ENCODE measurements around the gene RETNLB. TPM values are rescaled to one million over a fixed set of nuclear protein-coding genes. Genes with fewer than 3 reads are reported as not detected.

RETNLB gene
- total and polyA plus RNA-seq, 9 donors: not detected

DNA sequence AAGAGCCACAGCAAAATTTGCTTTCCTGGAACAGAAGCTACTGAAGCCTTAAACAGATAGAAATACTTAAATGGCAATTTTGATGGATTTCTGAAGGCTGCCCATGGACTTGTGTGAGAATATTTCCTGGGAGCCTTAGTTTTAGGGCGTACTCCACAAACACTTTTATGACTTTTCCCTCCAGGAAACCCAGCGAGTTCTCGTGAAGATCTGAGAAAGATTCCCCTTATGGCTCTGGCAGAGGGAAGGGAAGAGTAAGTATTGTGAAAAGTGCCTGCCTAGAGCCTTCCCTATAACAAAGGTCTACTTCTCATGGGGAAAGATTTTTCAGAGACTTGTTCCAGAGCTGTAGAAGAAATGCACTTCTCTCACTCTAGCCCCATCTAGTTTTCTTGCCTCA lies 34.3 kb upstream of the RETNLB start:
- WGBS, 3 donors: 24 to 36% (median 35%) methylated on average over 3 of the region's 3 CpGs
- TF ChIP-seq EP300 (IDR thresholded peaks at IDR 0.05) (no peak), POLR2A (IDR thresholded peaks at IDR 0.05) (no peak), CTCF (IDR thresholded peaks at IDR 0.05) (no peak)
- Histone ChIP-seq H3K27ac (no peak overlapping the region), H3K36me3 (no peaks in the 10 kb centered on the region), H3K9me3 (no peaks in the 10 kb centered on the region), H3K27me3 (no peaks in the 10 kb centered on the region), H3K4me3 (no peak overlapping the region), H3K4me1 (ENCODE audit: insufficient read depth) (no peaks in the 10 kb centered on the region)
- intact Hi-C loops (cut with DNase I): no loop called here
- DNase-seq: no peak

DNA sequence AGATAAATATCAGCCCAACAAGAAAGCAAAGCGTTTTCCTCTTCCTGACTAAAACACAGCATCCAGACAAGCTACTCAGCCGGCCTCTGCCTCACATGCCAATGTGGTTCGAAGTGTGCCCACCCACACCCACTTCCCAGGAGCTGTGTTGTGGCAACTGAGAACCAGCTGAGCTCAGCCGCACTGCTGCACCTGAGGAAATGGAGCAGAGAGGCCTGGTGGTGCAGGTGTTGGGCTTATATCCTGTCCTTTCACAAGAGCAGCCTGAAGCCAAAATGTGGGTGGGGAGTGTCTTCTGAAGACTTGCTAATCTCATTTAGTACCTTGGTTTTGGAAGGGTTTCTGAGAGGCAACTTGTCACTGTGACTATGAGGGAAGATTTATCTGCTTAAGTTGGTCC lies 23.0 kb upstream of the RETNLB start:
- Histone ChIP-seq H3K9me3 (no peaks in the 10 kb centered on the region), H3K27me3 (no peaks in the 10 kb centered on the region), H3K36me3 (no peaks in the 10 kb centered on the region), H3K27ac (no peak overlapping the region), H3K4me1 (ENCODE audit: insufficient read depth) (no peaks in the 10 kb centered on the region), H3K4me3 (no peak overlapping the region)
- intact Hi-C loops (cut with DNase I): no loop called here
- 78 to 87% (median 86%) methylated on average over 4 of the region's 4 CpGs for WGBS, 3 donors
- no peak for DNase-seq
- no peak for TF ChIP-seq CTCF (IDR thresholded peaks at IDR 0.05)
- TF ChIP-seq EP300 (IDR thresholded peaks at IDR 0.05): no peak
- TF ChIP-seq POLR2A (IDR thresholded peaks at IDR 0.05): no peak

DNA sequence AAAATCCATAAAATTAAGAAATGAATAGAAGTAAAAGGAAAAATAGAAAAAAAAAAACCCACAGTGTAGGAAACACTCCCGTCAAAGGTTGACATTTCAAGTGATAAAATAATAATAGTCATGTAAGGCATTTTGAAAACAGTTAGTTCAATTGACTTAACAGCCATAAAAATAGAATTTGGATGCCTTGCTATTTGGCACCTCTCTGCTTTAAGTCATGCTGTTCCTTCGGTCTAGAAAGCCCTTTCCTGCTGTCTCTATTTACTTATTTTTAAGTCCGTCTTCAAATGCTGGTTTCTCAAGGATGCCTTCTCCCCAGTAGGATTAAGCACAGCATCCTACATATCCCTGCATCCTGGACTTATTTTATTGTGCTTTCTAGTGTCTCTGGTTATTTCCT lies 22.3 kb upstream of the RETNLB start:
- DNase-seq: no peak
- WGBS, 3 donors: 79 to 88% (median 86%) methylated on average over 3 of the region's 3 CpGs

DNA sequence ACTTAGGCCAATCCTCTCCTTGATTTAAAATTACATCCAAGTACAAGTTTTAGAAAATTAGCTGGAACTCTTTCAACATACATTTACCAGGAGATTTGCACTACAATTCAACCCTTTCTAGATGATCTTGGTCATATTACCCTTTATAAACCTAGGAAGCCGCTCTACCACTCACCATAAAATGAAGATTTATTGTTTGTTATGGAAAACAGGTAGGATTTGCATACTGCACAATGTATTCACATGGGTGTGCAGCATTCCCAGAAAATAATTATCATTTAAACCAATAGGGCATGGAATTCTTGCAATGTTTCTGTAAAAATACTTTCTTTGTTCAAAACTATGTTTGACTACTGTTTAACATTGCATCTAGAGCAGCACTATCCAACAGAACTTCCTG lies 18.4 kb upstream of the RETNLB start:
- 74 to 79% (median 75%) methylated on average over 1 of the region's 1 CpG for WGBS, 3 donors
- Histone ChIP-seq H3K9me3 (no peaks in the 10 kb centered on the region), H3K27ac (no peak overlapping the region), H3K4me3 (no peak overlapping the region), H3K36me3 (no peaks in the 10 kb centered on the region), H3K27me3 (no peaks in the 10 kb centered on the region), H3K4me1 (ENCODE audit: insufficient read depth) (no peaks in the 10 kb centered on the region)
- TF ChIP-seq CTCF (IDR thresholded peaks at IDR 0.05) (no peak), EP300 (IDR thresholded peaks at IDR 0.05) (no peak)
- intact Hi-C loops (cut with DNase I): no loop called here
- no peak for DNase-seq

More for the DNA sequence above, 22.3 kb upstream of the RETNLB start:
- no peak for TF ChIP-seq POLR2A (IDR thresholded peaks at IDR 0.05)
- TF ChIP-seq EP300 (IDR thresholded peaks at IDR 0.05): no peak
- TF ChIP-seq CTCF (IDR thresholded peaks at IDR 0.05): no peak
- intact Hi-C loops (cut with DNase I): no loop called here
- H3K4me1 ChIP-seq (ENCODE audit: insufficient read depth): no peaks in the 10 kb centered on the region
- H3K9me3 ChIP-seq: no peaks in the 10 kb centered on the region
- H3K4me3 ChIP-seq: no peak overlapping the region
- H3K36me3 ChIP-seq: no peaks in the 10 kb centered on the region
- no peak overlapping the region for H3K27ac ChIP-seq
- H3K27me3 ChIP-seq: no peaks in the 10 kb centered on the region

- intact Hi-C loops (cut with DNase I): no loop called here
- Histone ChIP-seq H3K4me3 (no peak overlapping the region), H3K9me3 (no peaks in the 10 kb centered on the region), H3K27me3 (no peaks in the 10 kb centered on the region), H3K27ac (no peak overlapping the region), H3K36me3 (no peaks in the 10 kb centered on the region), H3K4me1 (ENCODE audit: insufficient read depth) (no peaks in the 10 kb centered on the region)
- TF ChIP-seq EP300 (IDR thresholded peaks at IDR 0.05) (no peak), POLR2A (IDR thresholded peaks at IDR 0.05) (no peak), CTCF (IDR thresholded peaks at IDR 0.05) (no peak)
- 60 to 80% (median 64%) methylated on average over 3 of the region's 3 CpGs for WGBS, 3 donors
- no peak for DNase-seq
Observed at GRCh38 chr3:108767253-108767652, 10.0 kb upstream of the RETNLB start.

Data from ovary (tissue), 9 donors.